Subcutaneous abdominal adipose tissue (tissue), 5 donors: ENCODE results near the gene IMMP1L.

Experiments used
- H3K27ac ChIP-seq: one replicate; pipeline ENCODE4 v1.7.0; 2013; ENCODE audit warnings: low read depth, mild to moderate bottlenecking, inconsistent platforms, low read length, moderate library complexity
- H3K27me3 ChIP-seq, 5 donors: one replicate each; pipeline ENCODE4 v1.7.0; 2013; ENCODE audit warnings: low read length in 5 of 5, inconsistent platforms in 1 of 5; ENCODE audit not compliant: control insufficient read depth in 5 of 5, insufficient read depth in 4 of 5
- H3K36me3 ChIP-seq, 5 donors: one replicate each; pipeline ENCODE4 v1.7.0; 2013; ENCODE audit warnings: low read length in 5 of 5; ENCODE audit not compliant: control insufficient read depth in 5 of 5, insufficient read depth in 5 of 5
- H3K4me1 ChIP-seq, 5 donors: one replicate each; pipeline ENCODE4 v1.7.0; 2013; ENCODE audit warnings: low read length in 5 of 5, mild to moderate bottlenecking in 3 of 5, moderate library complexity in 1 of 5; ENCODE audit not compliant: control insufficient read depth in 5 of 5, insufficient read depth in 5 of 5
- H3K4me3 ChIP-seq, 5 donors: one replicate each; pipeline ENCODE4 v1.7.0; 2013; ENCODE audit warnings: low read length in 5 of 5, low read depth in 1 of 5
- H3K9ac ChIP-seq, 5 donors: one replicate each; pipeline ENCODE4 v1.7.0; 2013; ENCODE audit warnings: low read length in 5 of 5, mild to moderate bottlenecking in 4 of 5, moderate library complexity in 3 of 5
- H3K9me3 ChIP-seq, 5 donors: one replicate each; pipeline ENCODE4 v1.7.0; 2013; ENCODE audit warnings: low read length in 5 of 5; ENCODE audit not compliant: control insufficient read depth in 5 of 5
- donor health status: healthy.
- donor health status: healthy.
- donor health status: healthy.
- donor health status: healthy.
- donor health status: healthy.

The IMMP1L gene

GRCh38 chr11:31442086-31442485 is 67.3 kb downstream of the IMMP1L start:
- no peak overlapping the region for H3K27ac ChIP-seq
- H3K27me3 ChIP-seq = no peaks in the 10 kb centered on the region
- no peaks in the 10 kb centered on the region for H3K4me1 ChIP-seq
- H3K4me3 ChIP-seq = no peak overlapping the region
- peaks cover 0 to 6% (median 0%) of the 10 kb centered on the region in 5 donors for H3K36me3 ChIP-seq
- H3K9me3 ChIP-seq = no peaks in the 10 kb centered on the region
- no peak overlapping the region for H3K9ac ChIP-seq

GRCh38 chr11:31441296-31441695 is 68.1 kb downstream of the IMMP1L start:
- H3K9ac ChIP-seq = no peak overlapping the region
- no peaks in the 10 kb centered on the region for H3K9me3 ChIP-seq
- no peaks in the 10 kb centered on the region for H3K4me1 ChIP-seq
- H3K27ac ChIP-seq = no peak overlapping the region
- H3K4me3 ChIP-seq = no peak overlapping the region
- peaks cover 0 to 6% (median 0%) of the 10 kb centered on the region in 5 donors for H3K36me3 ChIP-seq
- no peaks in the 10 kb centered on the region for H3K27me3 ChIP-seq

GRCh38 chr11:31437742-31438435 is 71.5 kb downstream of the IMMP1L start:
- Histone ChIP-seq H3K27me3 (no peaks in the 10 kb centered on the region), H3K9ac (no peak overlapping the region), H3K27ac (no peak overlapping the region), H3K36me3 (peaks cover 0 to 4% (median 0%) of the 10 kb centered on the region in 5 donors), H3K4me3 (no peak overlapping the region), H3K4me1 (no peaks in the 10 kb centered on the region), H3K9me3 (no peaks in the 10 kb centered on the region)

GRCh38 chr11:31433851-31434250 is 75.6 kb downstream of the IMMP1L start:
- Histone ChIP-seq H3K4me3 (no peak overlapping the region), H3K27me3 (no peaks in the 10 kb centered on the region), H3K36me3 (peaks cover 7 to 26% (median 10%) of the 10 kb centered on the region in 5 donors), H3K9ac (no peak overlapping the region), H3K9me3 (no peaks in the 10 kb centered on the region), H3K27ac (no peak overlapping the region), H3K4me1 (no peaks in the 10 kb centered on the region)

- H3K27me3 ChIP-seq = no peaks in the 10 kb centered on the region
- H3K36me3 ChIP-seq = peaks cover 0 to 10% (median 4%) of the 10 kb centered on the region in 5 donors
- no peak overlapping the region for H3K9ac ChIP-seq
- no peaks in the 10 kb centered on the region for H3K4me1 ChIP-seq
- H3K4me3 ChIP-seq = no peak overlapping the region
- no peak overlapping the region for H3K27ac ChIP-seq
- H3K9me3 ChIP-seq = no peaks in the 10 kb centered on the region
Observed at GRCh38 chr11:31424652-31425051, 84.8 kb downstream of the IMMP1L start.

- Histone ChIP-seq H3K9me3 (no peaks in the 10 kb centered on the region), H3K36me3 (peaks cover 0 to 4% (median 0%) of the 10 kb centered on the region in 5 donors), H3K27ac (no peak overlapping the region), H3K4me3 (no peak overlapping the region), H3K4me1 (no peaks in the 10 kb centered on the region), H3K9ac (no peak overlapping the region), H3K27me3 (no peaks in the 10 kb centered on the region)
Observed at GRCh38 chr11:31422703-31423102, 86.7 kb downstream of the IMMP1L start.

- H3K27me3 ChIP-seq = no peaks in the 10 kb centered on the region
- no peaks in the 10 kb centered on the region for H3K9me3 ChIP-seq
- H3K9ac ChIP-seq = no peak overlapping the region
- H3K4me3 ChIP-seq = no peak overlapping the region
- H3K4me1 ChIP-seq = no peaks in the 10 kb centered on the region
- peaks cover 0 to 2% (median 0%) of the 10 kb centered on the region in 5 donors for H3K36me3 ChIP-seq
- H3K27ac ChIP-seq = no peak overlapping the region
Observed at GRCh38 chr11:31421820-31422219, 87.6 kb downstream of the IMMP1L start.

GRCh38 chr11:31419669-31420068 is 89.8 kb downstream of the IMMP1L start:
- no peaks in the 10 kb centered on the region for H3K9me3 ChIP-seq
- H3K27me3 ChIP-seq = no peaks in the 10 kb centered on the region
- no peak overlapping the region for H3K4me3 ChIP-seq
- H3K36me3 ChIP-seq = peaks cover 0 to 6% (median 3%) of the 10 kb centered on the region in 5 donors
- H3K27ac ChIP-seq = no peak overlapping the region
- no peaks in the 10 kb centered on the region for H3K4me1 ChIP-seq
- H3K9ac ChIP-seq = no peak overlapping the region

GRCh38 chr11:31419138-31419537 is 90.3 kb downstream of the IMMP1L start:
- H3K4me1 ChIP-seq = no peaks in the 10 kb centered on the region
- H3K36me3 ChIP-seq = peaks cover 0 to 7% (median 3%) of the 10 kb centered on the region in 5 donors
- no peaks in the 10 kb centered on the region for H3K27me3 ChIP-seq
- H3K9ac ChIP-seq = no peak overlapping the region
- H3K9me3 ChIP-seq = no peaks in the 10 kb centered on the region
- no peak overlapping the region for H3K27ac ChIP-seq
- no peak overlapping the region for H3K4me3 ChIP-seq

- peaks cover 0 to 7% (median 3%) of the 10 kb centered on the region in 5 donors for H3K36me3 ChIP-seq
- H3K27me3 ChIP-seq = no peaks in the 10 kb centered on the region
- no peaks in the 10 kb centered on the region for H3K9me3 ChIP-seq
- no peaks in the 10 kb centered on the region for H3K4me1 ChIP-seq
- H3K4me3 ChIP-seq = no peak overlapping the region
- H3K27ac ChIP-seq = no peak overlapping the region
- no peak overlapping the region for H3K9ac ChIP-seq
Observed at GRCh38 chr11:31417816-31418215, 91.6 kb downstream of the IMMP1L start.
